H9 (cell line): ENCODE measurements around the gene CGAS. TPM values are rescaled to one million over a fixed set of nuclear protein-coding genes. Genes with fewer than 3 reads are reported as not detected.

ENCODE experiments used
- DNase-seq: peaks from one replicate; pipeline ENCODE4 v3.0.0-alpha.2; 2017
- H2AFZ ChIP-seq: one replicate; pipeline ENCODE4 v1.6.1; 2013; ENCODE audit warnings: mild to moderate bottlenecking, low read length, control low read depth, moderate library complexity
- H2AK5ac ChIP-seq: 2 replicates; pipeline ENCODE4 v1.6.1; 2013; ENCODE audit warnings: low read length, control low read depth, mixed read lengths; ENCODE audit not compliant: insufficient read length
- H2BK120ac ChIP-seq: one replicate; pipeline ENCODE4 v1.6.1; 2013; ENCODE audit warnings: low read depth, mild to moderate bottlenecking, low read length, control low read depth, inconsistent platforms; ENCODE audit not compliant: poor library complexity, severe bottlenecking
- H2BK12ac ChIP-seq: 2 replicates; pipeline ENCODE4 v1.6.1; 2013; ENCODE audit warnings: low read length, control low read depth, mixed read lengths, low read depth; ENCODE audit not compliant: insufficient read length
- H2BK15ac ChIP-seq: 2 replicates; pipeline ENCODE4 v1.6.1; 2013; ENCODE audit warnings: low read depth, low read length, control low read depth
- H2BK20ac ChIP-seq: one replicate; pipeline ENCODE4 v1.6.1; 2013; ENCODE audit warnings: low read depth, mild to moderate bottlenecking, low read length, control low read depth, inconsistent platforms; ENCODE audit not compliant: poor library complexity, severe bottlenecking
- H2BK5ac ChIP-seq: 2 replicates; pipeline ENCODE4 v1.6.1; 2013; ENCODE audit warnings: low read length, control low read depth, mixed read lengths; ENCODE audit not compliant: insufficient read length
- H3K14ac ChIP-seq: 2 replicates; pipeline ENCODE4 v1.6.1; 2013; ENCODE audit warnings: low read length, control low read depth; ENCODE audit not compliant: insufficient read depth
- H3K18ac ChIP-seq: 2 replicates; pipeline ENCODE4 v1.6.1; 2013; ENCODE audit warnings: low read depth, mild to moderate bottlenecking, mixed read lengths, low read length, control low read depth; ENCODE audit not compliant: insufficient read length
- H3K23ac ChIP-seq: 2 replicates; pipeline ENCODE4 v1.6.1; 2013; ENCODE audit warnings: low read length, control low read depth, mixed read lengths, low read depth; ENCODE audit not compliant: insufficient read length
- H3K23me2 ChIP-seq: 2 replicates; pipeline ENCODE4 v1.6.1; 2013; ENCODE audit warnings: low read depth, mild to moderate bottlenecking, mixed read lengths, low read length, control low read depth; ENCODE audit not compliant: insufficient read length, poor library complexity, severe bottlenecking
- H3K27ac ChIP-seq: 2 replicates; pipeline ENCODE4 v1.5.1; 2013; ENCODE audit warnings: low read length, control low read depth, mixed read lengths, low read depth; ENCODE audit not compliant: insufficient read length
- H3K27me3 ChIP-seq: 2 replicates; pipeline ENCODE4 v1.6.1; 2013; ENCODE audit warnings: low read length, control low read depth, inconsistent platforms; ENCODE audit not compliant: insufficient read depth
- H3K4ac ChIP-seq: 2 replicates; pipeline ENCODE4 v1.6.1; 2013; ENCODE audit warnings: low read depth, mild to moderate bottlenecking, control low read depth, inconsistent platforms, low read length, moderate library complexity
- H3K4me1 ChIP-seq: 2 replicates; pipeline ENCODE4 v1.6.1; 2013; ENCODE audit warnings: low read length, control low read depth, inconsistent platforms; ENCODE audit not compliant: insufficient read depth
- H3K4me2 ChIP-seq: 2 replicates; pipeline ENCODE4 v1.6.1; 2013; ENCODE audit warnings: low read length, control low read depth, mixed read lengths; ENCODE audit not compliant: insufficient read length, insufficient read depth
- H3K56ac ChIP-seq: 2 replicates; pipeline ENCODE4 v1.6.1; 2013; ENCODE audit warnings: low read depth, mild to moderate bottlenecking, mixed read lengths, low read length, control low read depth; ENCODE audit not compliant: insufficient read length
- H3K79me1 ChIP-seq: 2 replicates; pipeline ENCODE4 v1.6.1; 2013; ENCODE audit warnings: low read depth, mild to moderate bottlenecking, moderate library complexity, low read length, control low read depth, inconsistent platforms; ENCODE audit not compliant: insufficient read depth, poor library complexity, severe bottlenecking
- H3K79me2 ChIP-seq: 2 replicates; pipeline ENCODE4 v1.6.1; 2013; ENCODE audit warnings: low read length, control low read depth, inconsistent platforms; ENCODE audit not compliant: insufficient read depth
- H3K9ac ChIP-seq: 2 replicates; pipeline ENCODE4 v1.6.1; 2013; ENCODE audit warnings: low read length, control low read depth, mixed read lengths; ENCODE audit not compliant: insufficient read length; ENCODE audit errors: extremely low read depth
- H3K9me3 ChIP-seq: one replicate; pipeline ENCODE4 v1.6.1; 2013; ENCODE audit warnings: low read depth, low read length, inconsistent platforms; ENCODE audit not compliant: control insufficient read depth
- H3T11ph ChIP-seq: one replicate; pipeline ENCODE4 v1.6.1; 2013; ENCODE audit warnings: mild to moderate bottlenecking, low read length, control low read depth, inconsistent platforms
- H4K20me1 ChIP-seq: one replicate; pipeline ENCODE4 v1.6.1; 2013; ENCODE audit not compliant: control insufficient read depth, insufficient read length, insufficient read depth
- H4K5ac ChIP-seq: 2 replicates; pipeline ENCODE4 v1.6.1; 2013; ENCODE audit warnings: low read depth, mild to moderate bottlenecking, mixed read lengths, low read length, control low read depth; ENCODE audit not compliant: insufficient read length
- H4K8ac ChIP-seq: replicated peaks from 2 replicates; pipeline ENCODE4 v1.6.1; 2013; ENCODE audit warnings: low read length, control low read depth, mixed read lengths, low read depth; ENCODE audit not compliant: insufficient read length
- H4K91ac ChIP-seq: 2 replicates; pipeline ENCODE4 v1.6.1; 2013; ENCODE audit warnings: low read depth, mild to moderate bottlenecking, moderate library complexity, mixed read lengths, low read length, control low read depth; ENCODE audit not compliant: insufficient read length
- H3K27ac Mint-ChIP-seq, 3 experiments: 2 replicates in 2 of 3; 3 replicates in 1 of 3; pipeline ENCODE4 v1.8.0; 2020 to 2021; ENCODE audit warnings: mixed read lengths in 3 of 3, mild to moderate bottlenecking in 1 of 3, moderate library complexity in 1 of 3
- H3K27me3 Mint-ChIP-seq: 2 replicates; pipeline ENCODE4 v1.8.0; 2021; ENCODE audit warnings: low read depth, mild to moderate bottlenecking, moderate library complexity, mixed read lengths
- H3K36me3 Mint-ChIP-seq, 3 experiments: 2 replicates in 2 of 3; 3 replicates in 1 of 3; pipeline ENCODE4 v1.8.0; 2020 to 2021; ENCODE audit warnings: low read depth in 3 of 3, mixed read lengths in 3 of 3; ENCODE audit not compliant: insufficient read depth in 1 of 3
- H3K4me1 Mint-ChIP-seq, 2 experiments: 2 replicates each; pipeline ENCODE4 v1.8.0; 2020; ENCODE audit warnings: mixed read lengths in 2 of 2
- H3K4me3 Mint-ChIP-seq, 2 experiments: 2 replicates in 1 of 2; 3 replicates in 1 of 2; pipeline ENCODE4 v1.8.0; 2020 to 2021; ENCODE audit warnings: mild to moderate bottlenecking in 2 of 2, mixed read lengths in 2 of 2, moderate library complexity in 1 of 2
- H3K9me3 Mint-ChIP-seq, 2 experiments: 2 replicates in 1 of 2; 3 replicates in 1 of 2; pipeline ENCODE4 v1.8.0; 2020; ENCODE audit warnings: mild to moderate bottlenecking in 2 of 2, mixed read lengths in 2 of 2, moderate library complexity in 1 of 2
- CTCF ChIP-seq: fragments of 200-600 bp; sonication (generic); conservative IDR thresholded peaks from 3 replicates; pipeline ENCODE4 v1.8.0; 2021; ENCODE audit warnings: antibody characterized with exemption, mild to moderate bottlenecking
- WGBS: extraction: QIAGEN DNeasy Blood & Tissue Kit; methylation state at CpG from one replicate; pipeline ENCODE4 v1.1.7; 2013; ENCODE audit warnings: missing lambda C conversion rate, low lambda C conversion rate, mixed read lengths; ENCODE audit not compliant: insufficient read length; ENCODE audit errors: extremely low coverage; 5-methylcytosine and 5-hydroxymethylcytosine counted together
- total RNA-seq: library from RNA; stranded (reverse); gene quantifications from 2 replicates; pipeline ENCODE4 v1.2.1, GENCODE V29; 2021

CGAS gene
- total RNA-seq, 1 experiment from 2014 or later, result 1.7 TPM

GRCh38 chr6:73471686-73472290 is 19.7 kb upstream of the CGAS start:
- no peaks in the 10 kb centered on the region for H3K9me3 ChIP-seq
- H3K56ac ChIP-seq, result no peak overlapping the region
- no peak overlapping the region for H4K8ac ChIP-seq
- no peak overlapping the region for H3K4me2 ChIP-seq
- Mint-ChIP-seq H3K36me3 (peaks cover 12 to 69% (median 61%) of the 10 kb centered on the region in 3 experiments; a peak in 6 of 7 replicates), H3K4me1 (no peaks in the 10 kb centered on the region), H3K27me3 (no peaks in the 10 kb centered on the region), H3K27ac (no peak overlapping the region), H3K4me3 (no peak overlapping the region), H3K9me3 (no peaks in the 10 kb centered on the region; a peak in 1 of 5 replicates)
- H2BK120ac ChIP-seq, result no peak overlapping the region
- H2BK20ac ChIP-seq, result no peak overlapping the region
- H2BK15ac ChIP-seq, result no peak overlapping the region
- no CpG with 5 or more reads among the region's 2 CpGs for WGBS
- no peaks in the 10 kb centered on the region for H4K20me1 ChIP-seq
- H3K27me3 ChIP-seq, result no peaks in the 10 kb centered on the region
- no peak overlapping the region for H3K18ac ChIP-seq
- no peak overlapping the region for H4K5ac ChIP-seq
- DNase-seq, result no peak
- H2BK5ac ChIP-seq, result no peak overlapping the region
- H3K79me1 ChIP-seq, result no peaks in the 10 kb centered on the region
- H3K23me2 ChIP-seq, result no peaks in the 10 kb centered on the region
- H3K4ac ChIP-seq, result no peak overlapping the region
- H3K4me1 ChIP-seq, result no peaks in the 10 kb centered on the region
- no peak overlapping the region for H4K91ac ChIP-seq
- no peak overlapping the region for H3K27ac ChIP-seq
- no peak overlapping the region for H3K14ac ChIP-seq
- TF ChIP-seq CTCF, result no peak
- H2AFZ ChIP-seq, result no peak overlapping the region
- H3T11ph ChIP-seq, result no peak overlapping the region
- H3K23ac ChIP-seq, result no peak overlapping the region
- no peak overlapping the region for H3K9ac ChIP-seq
- H3K79me2 ChIP-seq, result no peaks in the 10 kb centered on the region
- H2AK5ac ChIP-seq, result no peak overlapping the region
- no peak overlapping the region for H2BK12ac ChIP-seq
